HS-5 (cell line): ENCODE measurements around the gene PLEKHM1.
"Not testable (repeated sequence)": the region's sequence is repeated elsewhere in the genome, so short reads cannot be mapped to it uniquely, and the experiment has no call there.

ENCODE experiments used
- DNase-seq: peaks from one replicate; pipeline ENCODE4 v3.0.0-alpha.2; 2012; ENCODE audit warnings: low read depth

The PLEKHM1 gene

GRCh38 chr17:45441526-45442310 lies 48.8 kb downstream of the PLEKHM1 start:
- DNase-seq, result no peak

GRCh38 chr17:45440839-45441515 lies 49.5 kb downstream of the PLEKHM1 start:
- not testable (repeated sequence) for DNase-seq

- no peak for DNase-seq
Measured at GRCh38 chr17:45440161-45440778, 50.3 kb downstream of the PLEKHM1 start.

- no peak for DNase-seq
Measured at GRCh38 chr17:45438931-45439610, 51.5 kb downstream of the PLEKHM1 start.

GRCh38 chr17:45437465-45438283 lies 52.8 kb downstream of the PLEKHM1 start:
- no peak for DNase-seq

GRCh38 chr17:45436625-45437464 lies 53.7 kb downstream of the PLEKHM1 start:
- DNase-seq, result no peak

- DNase-seq, result no peak
Measured at GRCh38 chr17:45436161-45436560, 54.4 kb downstream of the PLEKHM1 start.

- no peak for DNase-seq
Measured at GRCh38 chr17:45435481-45435880, 55.0 kb downstream of the PLEKHM1 start.

GRCh38 chr17:45433159-45433535 lies 57.4 kb downstream of the PLEKHM1 start:
- DNase-seq, result no peak

GRCh38 chr17:45432405-45433158 lies 57.9 kb downstream of the PLEKHM1 start, which contains the start of gene ARHGAP27:
ARHGAP27 (minus strand) TSS chr17:45432870; CDS start chr17:45430279, 2,591 bp downstream.
- no peak for DNase-seq

GRCh38 chr17:45431531-45432404 lies 58.8 kb downstream of the PLEKHM1 start:
- DNase-seq, result no peak

GRCh38 chr17:45430738-45431530 lies 59.6 kb downstream of the PLEKHM1 start:
- no peak for DNase-seq

- DNase-seq, result no peak
Measured at GRCh38 chr17:45430006-45430737, 60.3 kb downstream of the PLEKHM1 start.

GRCh38 chr17:45429339-45430005 lies 61.0 kb downstream of the PLEKHM1 start:
- no peak for DNase-seq

- no peak for DNase-seq
Measured at GRCh38 chr17:45428931-45429338, 61.6 kb downstream of the PLEKHM1 start.

GRCh38 chr17:45428050-45428617 lies 62.4 kb downstream of the PLEKHM1 start:
- DNase-seq, result no peak
